DOHH2 (cell line): ENCODE measurements around the gene RNLS.

Experiments used
- H3F3A ChIP-seq: fragments of 200-600 bp; sonication (generic), shearing (Covaris generic); 2 replicates; pipeline ENCODE4 v1.6.0; 2016; ENCODE audit warnings: antibody characterized with exemption, mild to moderate bottlenecking; ENCODE audit not compliant: control insufficient read depth, insufficient read depth
- H3K27ac ChIP-seq: fragments of 200-600 bp; sonication (generic); 2 replicates; pipeline ENCODE4 v1.5.1; 2014; ENCODE audit warnings: low read depth, mild to moderate bottlenecking, low read length, moderate library complexity
- H3K27me3 ChIP-seq: fragments of 200-600 bp; sonication (generic); 2 replicates; pipeline ENCODE4 v1.6.1; 2014; ENCODE audit warnings: mild to moderate bottlenecking, low read length, mixed read lengths; ENCODE audit not compliant: control insufficient read depth
- H3K36me3 ChIP-seq: fragments of 200-600 bp; sonication (generic); 2 replicates; pipeline ENCODE4 v1.6.1; 2014; ENCODE audit warnings: mild to moderate bottlenecking, low read length, moderate library complexity, mixed read lengths; ENCODE audit not compliant: control insufficient read depth
- H3K4me1 ChIP-seq: fragments of 200-600 bp; sonication (generic); 2 replicates; pipeline ENCODE4 v1.6.1; 2014; ENCODE audit warnings: mild to moderate bottlenecking, low read length, mixed read lengths; ENCODE audit not compliant: control insufficient read depth
- H3K4me2 ChIP-seq: fragments of 200-600 bp; sonication (generic); 2 replicates; pipeline ENCODE4 v1.6.0; 2014; ENCODE audit warnings: mild to moderate bottlenecking, low read length, moderate library complexity
- H3K4me3 ChIP-seq: fragments of 200-600 bp; sonication (generic); 2 replicates; pipeline ENCODE4 v1.5.1; 2014; ENCODE audit warnings: mild to moderate bottlenecking, low read length, mixed read lengths
- H3K79me2 ChIP-seq: fragments of 200-600 bp; sonication (generic); 2 replicates; pipeline ENCODE4 v1.6.1; 2014; ENCODE audit warnings: mild to moderate bottlenecking, low read length, mixed read lengths; ENCODE audit not compliant: control insufficient read depth
- H3K9me2 ChIP-seq: fragments of 200-600 bp; sonication (generic); replicated peaks from 2 replicates; pipeline ENCODE4 v1.6.1; 2014; ENCODE audit warnings: mild to moderate bottlenecking, low read length, mixed read lengths; ENCODE audit not compliant: control insufficient read depth
- H3K9me3 ChIP-seq: fragments of 200-600 bp; sonication (generic); 2 replicates; pipeline ENCODE4 v1.6.1; 2014; ENCODE audit warnings: antibody characterized with exemption, low read length, mixed read lengths; ENCODE audit not compliant: control insufficient read depth, insufficient read depth
- H4K20me1 ChIP-seq: fragments of 200-600 bp; sonication (generic); 2 replicates; pipeline ENCODE4 v1.6.0; 2014; ENCODE audit warnings: low read depth, mild to moderate bottlenecking, antibody characterized with exemption, low read length, moderate library complexity; ENCODE audit not compliant: control insufficient read depth, insufficient read depth
- EZH2phosphoT487 ChIP-seq: fragments of 200-600 bp; sonication (generic); IDR thresholded peaks from 2 replicates; pipeline ENCODE4 v1.6.1; 2017; ENCODE audit warnings: borderline replicate concordance, mild to moderate bottlenecking, antibody characterized with exemption, low read length, moderate library complexity, mixed read lengths
- TF ChIP-seq, protein P1 (sequence below): fragments of 200-600 bp; sonication (generic); IDR thresholded peaks from one replicate; pipeline ENCODE4 v1.5.1; 2014; ENCODE audit warnings: antibody characterized with exemption, mild to moderate bottlenecking, low read depth, low read length; ENCODE audit not compliant: poor library complexity, severe bottlenecking

RNLS gene

DNA sequence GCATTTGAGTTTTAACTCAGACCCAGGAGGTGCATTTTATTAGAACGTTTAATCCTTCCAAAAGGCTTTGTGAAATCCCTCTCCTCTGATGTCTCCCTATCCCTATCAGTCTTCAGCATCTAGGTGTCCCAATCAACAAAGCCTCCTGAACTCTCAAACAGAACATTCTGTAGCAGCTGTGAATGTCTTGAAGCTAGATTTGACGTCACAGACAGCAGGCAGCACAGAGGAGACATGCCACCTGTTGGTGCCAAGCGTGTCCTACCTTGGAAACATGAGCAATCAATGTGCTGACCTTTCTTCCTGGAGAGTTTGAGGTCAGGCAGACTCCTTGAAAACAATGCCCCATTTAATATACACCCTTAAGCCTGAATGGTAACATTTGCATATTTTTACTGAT lies 125.5 kb downstream of the RNLS start:
- H3K27me3 ChIP-seq: no peaks in the 10 kb centered on the region
- no peak overlapping the region for H3K4me2 ChIP-seq
- no peak overlapping the region for H3K4me3 ChIP-seq
- H3K4me1 ChIP-seq: no peaks in the 10 kb centered on the region
- H3K27ac ChIP-seq: no peak overlapping the region
- H3K36me3 ChIP-seq: no peaks in the 10 kb centered on the region
- TF ChIP-seq, protein P1, sequence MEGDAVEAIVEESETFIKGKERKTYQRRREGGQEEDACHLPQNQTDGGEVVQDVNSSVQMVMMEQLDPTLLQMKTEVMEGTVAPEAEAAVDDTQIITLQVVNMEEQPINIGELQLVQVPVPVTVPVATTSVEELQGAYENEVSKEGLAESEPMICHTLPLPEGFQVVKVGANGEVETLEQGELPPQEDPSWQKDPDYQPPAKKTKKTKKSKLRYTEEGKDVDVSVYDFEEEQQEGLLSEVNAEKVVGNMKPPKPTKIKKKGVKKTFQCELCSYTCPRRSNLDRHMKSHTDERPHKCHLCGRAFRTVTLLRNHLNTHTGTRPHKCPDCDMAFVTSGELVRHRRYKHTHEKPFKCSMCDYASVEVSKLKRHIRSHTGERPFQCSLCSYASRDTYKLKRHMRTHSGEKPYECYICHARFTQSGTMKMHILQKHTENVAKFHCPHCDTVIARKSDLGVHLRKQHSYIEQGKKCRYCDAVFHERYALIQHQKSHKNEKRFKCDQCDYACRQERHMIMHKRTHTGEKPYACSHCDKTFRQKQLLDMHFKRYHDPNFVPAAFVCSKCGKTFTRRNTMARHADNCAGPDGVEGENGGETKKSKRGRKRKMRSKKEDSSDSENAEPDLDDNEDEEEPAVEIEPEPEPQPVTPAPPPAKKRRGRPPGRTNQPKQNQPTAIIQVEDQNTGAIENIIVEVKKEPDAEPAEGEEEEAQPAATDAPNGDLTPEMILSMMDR: no peak
- TF ChIP-seq EZH2phosphoT487: no peak
- no peaks in the 10 kb centered on the region for H3K9me3 ChIP-seq
- no peaks in the 10 kb centered on the region for H4K20me1 ChIP-seq
- no peaks in the 10 kb centered on the region for H3F3A ChIP-seq
- H3K79me2 ChIP-seq: no peaks in the 10 kb centered on the region
- no peaks in the 10 kb centered on the region for H3K9me2 ChIP-seq

DNA sequence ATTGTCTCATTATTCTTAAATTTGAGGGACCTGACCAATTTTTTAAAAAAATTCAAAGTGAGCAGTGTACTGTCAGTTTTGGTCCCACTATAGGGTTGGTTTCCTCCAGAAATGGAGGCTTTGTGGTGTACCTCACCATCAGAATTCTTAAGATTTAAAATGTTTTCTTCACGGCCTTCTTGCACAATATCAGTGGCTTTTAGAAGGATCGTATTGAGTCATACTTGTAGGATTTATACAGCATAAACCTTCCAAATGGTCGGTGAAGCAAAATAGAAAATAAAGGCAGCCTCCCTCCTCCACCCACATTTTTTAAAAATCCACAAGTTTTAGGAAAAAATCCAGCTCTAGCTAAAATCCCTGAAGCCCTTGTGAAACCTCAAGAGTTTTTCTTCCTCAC lies 126.4 kb downstream of the RNLS start:
- no peak for TF ChIP-seq EZH2phosphoT487
- TF ChIP-seq, protein P1: no peak
- Histone ChIP-seq H4K20me1 (no peaks in the 10 kb centered on the region), H3K4me1 (no peaks in the 10 kb centered on the region), H3K4me3 (no peak overlapping the region), H3K9me2 (no peaks in the 10 kb centered on the region), H3K27ac (no peak overlapping the region), H3K27me3 (no peaks in the 10 kb centered on the region), H3F3A (no peaks in the 10 kb centered on the region), H3K79me2 (no peaks in the 10 kb centered on the region), H3K36me3 (no peaks in the 10 kb centered on the region), H3K9me3 (no peaks in the 10 kb centered on the region), H3K4me2 (no peak overlapping the region)

DNA sequence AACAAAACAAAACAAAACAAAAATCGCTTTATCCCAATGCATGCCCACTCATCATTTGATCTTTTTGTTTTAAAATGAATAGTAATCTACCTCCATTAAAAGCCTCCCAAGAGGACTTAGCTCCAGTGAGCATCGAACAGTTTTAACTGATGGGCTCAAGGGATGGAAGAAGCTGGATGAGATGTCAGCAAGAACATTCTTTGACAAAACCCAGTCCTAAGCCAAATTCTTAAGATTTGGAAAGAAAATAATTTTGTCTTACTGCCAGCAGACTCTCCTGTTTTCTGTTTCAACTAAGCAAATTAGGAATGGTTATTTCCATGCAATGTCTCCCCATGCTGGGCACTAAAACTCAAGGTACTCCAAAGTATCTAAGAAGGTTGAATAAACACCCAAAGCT lies 127.3 kb downstream of the RNLS start:
- H3K9me2 ChIP-seq: no peaks in the 10 kb centered on the region
- no peaks in the 10 kb centered on the region for H4K20me1 ChIP-seq
- H3K27me3 ChIP-seq: no peaks in the 10 kb centered on the region
- H3K27ac ChIP-seq: no peak overlapping the region
- H3K79me2 ChIP-seq: no peaks in the 10 kb centered on the region
- H3K36me3 ChIP-seq: no peaks in the 10 kb centered on the region
- H3F3A ChIP-seq: no peaks in the 10 kb centered on the region
- no peaks in the 10 kb centered on the region for H3K4me1 ChIP-seq
- no peak for TF ChIP-seq EZH2phosphoT487
- TF ChIP-seq, protein P1: no peak
- no peak overlapping the region for H3K4me3 ChIP-seq
- H3K4me2 ChIP-seq: no peak overlapping the region
- H3K9me3 ChIP-seq: no peaks in the 10 kb centered on the region

DNA sequence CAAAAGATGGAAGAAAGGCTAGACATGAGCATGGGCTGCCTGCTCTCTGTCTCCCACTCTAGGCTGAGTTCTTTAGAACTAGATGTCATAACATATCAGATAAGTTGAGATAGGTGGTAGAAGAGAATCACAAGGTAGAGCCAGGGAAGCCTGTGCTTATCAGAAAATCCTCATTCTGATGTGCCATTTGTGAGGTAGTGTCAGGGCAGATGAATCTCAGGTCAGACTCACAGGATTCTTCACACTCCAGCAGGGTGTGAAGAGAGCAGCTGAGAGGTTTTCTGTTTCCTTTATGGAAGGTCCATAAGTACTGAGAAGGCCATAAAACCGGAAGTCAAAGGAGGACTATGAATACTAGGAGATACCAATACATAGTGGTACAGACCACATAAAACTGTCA lies 132.9 kb downstream of the RNLS start:
- Histone ChIP-seq H3K4me3 (no peak overlapping the region), H3K4me1 (no peaks in the 10 kb centered on the region), H3K27ac (no peak overlapping the region), H3K9me3 (no peaks in the 10 kb centered on the region), H3K36me3 (no peaks in the 10 kb centered on the region), H3K27me3 (no peaks in the 10 kb centered on the region), H3K79me2 (no peaks in the 10 kb centered on the region), H3F3A (no peaks in the 10 kb centered on the region), H4K20me1 (no peaks in the 10 kb centered on the region), H3K9me2 (no peaks in the 10 kb centered on the region), H3K4me2 (no peak overlapping the region)
- TF ChIP-seq EZH2phosphoT487: no peak
- TF ChIP-seq, protein P1: no peak
